ENCODE results near the gene PRKAR1B. TPM values are rescaled to one million over a fixed set of nuclear protein-coding genes. Genes with fewer than 3 reads are reported as not detected.

The PRKAR1B gene
- total RNA-seq, 1 experiment from 2014 or later = 43.3 TPM

DNA sequence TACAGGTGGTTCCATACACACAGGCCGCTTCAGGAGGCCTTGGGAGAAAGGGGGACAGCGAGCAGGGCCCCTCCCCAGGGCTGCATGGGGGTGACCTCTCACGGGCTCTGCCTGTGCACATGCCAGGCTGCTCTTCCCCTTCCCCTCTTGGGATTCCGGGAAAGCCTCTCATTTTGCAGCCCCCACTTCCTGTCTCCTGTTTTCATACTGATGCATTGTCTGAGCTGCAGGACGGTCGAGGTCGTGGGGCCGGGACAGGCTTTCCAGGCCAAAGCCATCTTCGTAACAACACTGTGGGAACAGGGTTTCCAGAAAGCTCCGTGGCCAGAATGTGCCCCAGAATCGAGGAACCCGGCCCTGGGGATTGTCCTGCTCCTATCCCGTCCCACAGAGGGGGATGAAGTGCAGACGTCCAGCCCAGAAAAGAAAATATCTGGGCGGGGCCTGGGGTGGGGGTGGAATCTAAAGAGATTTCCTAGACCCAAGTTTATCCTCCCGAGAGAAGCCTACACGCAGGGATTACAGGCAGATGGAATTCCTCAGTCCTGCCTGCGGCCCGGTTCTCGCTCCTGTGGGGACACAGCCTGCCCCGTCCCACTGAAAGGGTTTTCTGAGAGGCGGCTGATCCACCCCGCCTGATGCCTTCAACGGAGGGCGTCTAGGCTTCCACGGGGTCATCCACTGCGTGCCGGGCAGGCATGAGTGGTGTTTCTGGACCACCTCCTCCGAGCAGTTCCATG is 30.1 kb downstream of the PRKAR1B start:
- WGBS (ENCODE audit: extremely low coverage, insufficient read length, low lambda C conversion rate) = no CpG with 5 or more reads among the region's 29 CpGs

More for the DNA sequence above, 30.1 kb downstream of the PRKAR1B start:
- Histone ChIP-seq H2BK15ac (ENCODE audit: low read depth, low read length) (no peak overlapping the region), H4K8ac (replicated peaks; ENCODE audit: insufficient read length, low read depth, low read length) (no peak overlapping the region), H4K91ac (ENCODE audit: insufficient read length, low read depth, low read length) (no peak overlapping the region), H3K79me1 (ENCODE audit: insufficient read depth, low read depth, low read length, poor library complexity, severe bottlenecking) (peaks cover 2% of the 10 kb centered on the region), H3K27me3 (ENCODE audit: insufficient read depth, low read length) (no peaks in the 10 kb centered on the region), H2BK120ac (ENCODE audit: low read depth, low read length, poor library complexity, severe bottlenecking) (no peak overlapping the region), H3K4ac (ENCODE audit: low read depth, low read length) (no peak overlapping the region), H3K23ac (ENCODE audit: insufficient read length, low read depth, low read length) (no peak overlapping the region), H4K5ac (ENCODE audit: insufficient read length, low read depth, low read length) (no peak overlapping the region), H3K14ac (ENCODE audit: insufficient read depth, low read length) (no peak overlapping the region), H3K9ac (ENCODE audit: extremely low read depth, insufficient read length, low read length) (no peak overlapping the region), H3K18ac (ENCODE audit: insufficient read length, low read depth, low read length) (no peak overlapping the region), H3K56ac (ENCODE audit: insufficient read length, low read depth, low read length) (no peak overlapping the region), H2AFZ (ENCODE audit: low read length) (no peak overlapping the region), H2BK20ac (ENCODE audit: low read depth, low read length, poor library complexity, severe bottlenecking) (no peak overlapping the region), H3K9me3 (ENCODE audit: control insufficient read depth, low read depth, low read length) (no peaks in the 10 kb centered on the region), H3K27ac (ENCODE audit: insufficient read length, low read depth, low read length) (no peak overlapping the region), H2AK5ac (ENCODE audit: insufficient read length, low read length) (no peak overlapping the region), H4K20me1 (ENCODE audit: control insufficient read depth, insufficient read depth, insufficient read length) (peaks cover 5% of the 10 kb centered on the region), H2BK12ac (ENCODE audit: insufficient read length, low read depth, low read length) (no peak overlapping the region), H3K23me2 (ENCODE audit: insufficient read length, low read depth, low read length, poor library complexity, severe bottlenecking) (no peaks in the 10 kb centered on the region), H3T11ph (ENCODE audit: low read length) (no peak overlapping the region), H3K4me2 (ENCODE audit: insufficient read depth, insufficient read length, low read length) (no peak overlapping the region), H3K4me1 (ENCODE audit: insufficient read depth, low read length) (no peaks in the 10 kb centered on the region), H3K79me2 (ENCODE audit: insufficient read depth, low read length) (no peaks in the 10 kb centered on the region), H2BK5ac (ENCODE audit: insufficient read length, low read length) (no peak overlapping the region)
- Mint-ChIP-seq H3K27me3 (ENCODE audit: low read depth) (no peaks in the 10 kb centered on the region), H3K9me3 (peaks cover 0 to under 1% of the 10 kb centered on the region in 2 experiments; a peak in 2 of 5 replicates), H3K4me3 (no peak overlapping the region), H3K36me3 (ENCODE audit: insufficient read depth in 1 of 3, low read depth in 3 of 3) (peaks cover 20 to 51% (median 27%) of the 10 kb centered on the region in 3 experiments; a peak in 6 of 7 replicates), H3K27ac (no peak overlapping the region), H3K4me1 (peaks cover 5 to 9% of the 10 kb centered on the region in 2 experiments)
- DNase-seq = no peak
- no peak for TF ChIP-seq CTCF (conservative IDR thresholded peaks at IDR 0.05)
